Brain microvascular endothelial cell (primary cell): Measurements from ENCODE around the gene MAML2.
"Not testable (repeated sequence)": the region's sequence is repeated elsewhere in the genome, so short reads cannot be mapped to it uniquely, and the experiment has no call there.

Experiments
- DNase-seq: peaks from one replicate; pipeline ENCODE4 v3.0.0-alpha.2; 2020
- H3K27ac ChIP-seq: fragments of 250-450 bp; sonication (Bioruptor Pico); 2 replicates; pipeline ENCODE4 v1.5.1; 2020; ENCODE audit warnings: mild to moderate bottlenecking, moderate library complexity
- H3K27me3 ChIP-seq: fragments of 250-450 bp; sonication (Bioruptor Pico); replicated peaks from 2 replicates; pipeline ENCODE4 v1.5.1; 2020; ENCODE audit warnings: mild to moderate bottlenecking
- H3K36me3 ChIP-seq: fragments of 250-450 bp; sonication (Bioruptor Pico); replicated peaks from 2 replicates; pipeline ENCODE4 v1.5.1; 2020; ENCODE audit warnings: mild to moderate bottlenecking
- H3K4me3 ChIP-seq: 2 replicates; pipeline ENCODE4 v1.5.1; 2011; ENCODE audit warnings: low read depth, mild to moderate bottlenecking, control low read depth, low read length, moderate library complexity
- CTCF ChIP-seq: IDR thresholded peaks from 2 replicates; pipeline ENCODE4 v1.5.1; 2011; ENCODE audit warnings: low read depth, mild to moderate bottlenecking, moderate library complexity, low read length, control low read depth, inconsistent platforms; ENCODE audit errors: missing control alignments
- in situ Hi-C: cut with HindIII; loops from 2 replicates; pipeline ENCODE4 v1.10.0; 2017; ENCODE audit warnings: low sequenced_read_pairs, low pct_ligation_motif_present

Gene MAML2

GRCh38 chr11:96292291-96293010 is 50.5 kb downstream of the MAML2 start:
- H3K4me3 ChIP-seq = no peak overlapping the region
- no peaks in the 10 kb centered on the region for H3K36me3 ChIP-seq
- no peak overlapping the region for H3K27ac ChIP-seq
- H3K27me3 ChIP-seq = no peaks in the 10 kb centered on the region
- TF ChIP-seq CTCF = no peak
- DNase-seq = no peak
- in situ Hi-C loops = no loop called here

GRCh38 chr11:96290631-96291030 is 52.4 kb downstream of the MAML2 start:
- no peak for DNase-seq
- in situ Hi-C loops = no loop called here
- no peak overlapping the region for H3K4me3 ChIP-seq
- no peak overlapping the region for H3K27ac ChIP-seq
- no peaks in the 10 kb centered on the region for H3K36me3 ChIP-seq
- H3K27me3 ChIP-seq = no peaks in the 10 kb centered on the region
- TF ChIP-seq CTCF = no peak

DNA sequence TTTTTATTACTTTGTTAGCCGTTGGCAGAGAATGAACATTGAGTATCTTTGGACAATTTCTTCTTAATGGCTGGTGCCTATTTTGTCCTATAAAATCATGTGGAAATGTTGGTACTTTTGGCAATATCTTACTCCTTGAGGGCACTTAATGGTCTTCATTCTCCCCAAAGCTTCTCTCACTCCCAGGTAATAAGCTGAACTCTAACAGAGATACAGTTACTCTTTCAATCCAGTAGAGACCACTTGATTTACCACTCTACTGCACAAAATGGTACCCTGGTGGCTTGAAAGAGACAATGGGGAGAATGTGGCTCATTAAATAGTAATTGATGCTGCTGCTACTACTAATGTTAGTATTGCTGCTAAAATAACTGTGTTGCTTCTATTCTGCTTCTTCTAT is 53.0 kb downstream of the MAML2 start:
- Histone ChIP-seq H3K36me3 (no peaks in the 10 kb centered on the region), H3K27me3 (no peaks in the 10 kb centered on the region), H3K27ac (no peak overlapping the region), H3K4me3 (no peak overlapping the region)
- in situ Hi-C loops = no loop called here
- DNase-seq = no peak
- no peak for TF ChIP-seq CTCF

DNA sequence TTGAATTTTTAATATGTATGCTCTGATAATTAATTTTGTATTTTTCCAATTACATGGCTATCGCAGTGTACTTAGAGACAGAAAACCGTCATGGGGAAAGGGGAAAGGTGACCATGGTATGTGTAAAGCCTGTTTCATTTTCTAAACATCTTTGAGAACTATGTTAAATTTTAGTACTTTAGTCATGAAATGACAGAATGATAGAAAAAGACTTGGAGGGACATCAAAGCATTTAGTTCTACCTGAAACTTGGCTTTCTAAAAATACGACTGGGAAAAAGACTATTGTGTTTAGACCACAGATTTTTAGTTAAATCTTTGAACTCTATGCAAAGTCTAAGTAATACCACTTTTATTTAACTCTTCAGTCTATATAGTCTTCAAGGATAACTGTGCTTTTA is 54.1 kb downstream of the MAML2 start:
- TF ChIP-seq CTCF = no peak
- Histone ChIP-seq H3K27me3 (no peaks in the 10 kb centered on the region), H3K27ac (no peak overlapping the region), H3K4me3 (no peak overlapping the region), H3K36me3 (no peaks in the 10 kb centered on the region)
- in situ Hi-C loops = no loop called here
- no peak for DNase-seq

DNA sequence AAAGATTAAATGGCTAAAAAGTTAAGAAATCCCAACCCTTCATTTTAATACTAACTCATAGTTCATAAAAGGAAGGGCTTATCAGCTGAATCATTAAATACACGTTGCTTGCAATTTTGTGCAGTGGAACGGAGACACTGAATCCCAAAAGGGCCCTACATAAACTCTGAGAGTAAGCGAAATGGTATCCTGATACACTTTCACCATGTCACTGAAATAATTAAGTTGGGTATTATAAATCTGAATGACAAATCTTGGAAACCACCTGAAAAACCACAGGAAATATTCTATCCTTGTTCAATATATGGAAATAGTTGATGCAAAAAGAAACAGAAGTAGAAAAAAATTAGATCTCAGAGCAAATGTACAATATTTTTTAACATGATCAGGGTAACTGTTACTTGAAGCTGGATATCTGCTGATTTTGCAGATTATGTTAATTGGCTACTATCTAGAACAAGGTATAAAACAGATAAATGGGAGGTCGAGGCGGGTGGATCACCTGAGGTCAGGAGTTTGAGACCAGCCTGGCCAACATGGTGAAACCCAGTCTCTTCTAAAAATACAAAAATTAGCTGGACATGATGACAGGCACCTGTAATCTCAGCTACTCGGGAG is 55.1 kb downstream of the MAML2 start:
- DNase-seq = peak; percentile 53
- no peaks in the 10 kb centered on the region for H3K27me3 ChIP-seq
- no peak overlapping the region for H3K4me3 ChIP-seq
- H3K27ac ChIP-seq = peak overlapping the region; percentile 43
- no peaks in the 10 kb centered on the region for H3K36me3 ChIP-seq
- no peak for TF ChIP-seq CTCF
- in situ Hi-C loops = no loop called here

DNA sequence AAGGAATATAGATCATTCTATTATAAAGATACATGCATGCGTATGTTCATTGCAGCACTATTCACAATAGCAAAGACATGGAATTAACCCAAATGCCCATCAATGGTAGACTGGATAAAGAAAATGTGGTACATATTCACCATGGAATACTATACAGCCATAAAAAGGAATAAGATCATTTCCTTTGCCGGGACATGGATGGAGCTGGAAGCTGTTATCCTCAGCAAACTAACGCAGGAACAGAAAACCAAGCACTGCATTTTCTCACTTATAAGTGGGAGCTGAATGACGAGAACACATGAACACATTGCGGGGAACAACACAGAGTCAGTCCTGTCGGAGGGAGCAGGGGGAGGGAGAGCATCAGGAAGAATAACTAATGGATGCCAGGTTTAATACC is 57.0 kb downstream of the MAML2 start:
- in situ Hi-C loops, H3K27ac ChIP-seq, H3K36me3 ChIP-seq, H3K4me3 ChIP-seq, DNase-seq, H3K27me3 ChIP-seq: not testable (repeated sequence)
